Fibroblast of lung (primary cell): Measurements from ENCODE around the gene VPS35L.

Experiments
- EZH2 ChIP-seq: IDR thresholded peaks from 2 replicates; pipeline ENCODE4 v1.5.1; 2012; ENCODE audit warnings: low read length, control low read depth, mild to moderate bottlenecking; ENCODE audit errors: missing control alignments
- TF ChIP-seq, protein P1 (sequence below), 2 donors: IDR thresholded peaks in 1 of 2; conservative IDR thresholded peaks in 1 of 2; 1 replicate in 1 of 2; 2 replicates in 1 of 2; pipeline ENCODE4 v1.5.1; 2011 to 2012; ENCODE audit warnings: low read length in 2 of 2, control low read depth in 1 of 2, inconsistent platforms in 1 of 2, low read depth in 1 of 2, mild to moderate bottlenecking in 1 of 2

DNA sequence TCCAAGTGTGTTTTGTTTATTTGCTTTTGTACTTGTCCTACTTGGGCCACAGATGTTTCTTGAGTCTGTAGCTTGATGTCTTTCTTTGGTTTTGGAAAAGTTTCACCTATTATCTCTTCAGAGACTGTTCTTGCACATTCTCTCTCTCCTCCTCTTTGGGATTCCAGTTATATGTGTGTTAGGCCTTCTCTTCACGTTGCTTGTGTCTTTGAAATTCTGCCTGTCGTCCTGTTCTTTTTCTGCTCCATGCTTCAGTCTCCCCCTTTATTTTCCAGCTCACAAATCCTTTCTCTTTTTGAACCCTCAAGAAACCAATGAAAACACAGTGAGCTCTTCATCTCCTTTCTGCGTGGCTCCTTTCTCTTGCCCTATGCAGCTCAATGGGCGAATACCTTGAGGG, 7.9 kb downstream of the VPS35L start:
- TF ChIP-seq, protein P1, sequence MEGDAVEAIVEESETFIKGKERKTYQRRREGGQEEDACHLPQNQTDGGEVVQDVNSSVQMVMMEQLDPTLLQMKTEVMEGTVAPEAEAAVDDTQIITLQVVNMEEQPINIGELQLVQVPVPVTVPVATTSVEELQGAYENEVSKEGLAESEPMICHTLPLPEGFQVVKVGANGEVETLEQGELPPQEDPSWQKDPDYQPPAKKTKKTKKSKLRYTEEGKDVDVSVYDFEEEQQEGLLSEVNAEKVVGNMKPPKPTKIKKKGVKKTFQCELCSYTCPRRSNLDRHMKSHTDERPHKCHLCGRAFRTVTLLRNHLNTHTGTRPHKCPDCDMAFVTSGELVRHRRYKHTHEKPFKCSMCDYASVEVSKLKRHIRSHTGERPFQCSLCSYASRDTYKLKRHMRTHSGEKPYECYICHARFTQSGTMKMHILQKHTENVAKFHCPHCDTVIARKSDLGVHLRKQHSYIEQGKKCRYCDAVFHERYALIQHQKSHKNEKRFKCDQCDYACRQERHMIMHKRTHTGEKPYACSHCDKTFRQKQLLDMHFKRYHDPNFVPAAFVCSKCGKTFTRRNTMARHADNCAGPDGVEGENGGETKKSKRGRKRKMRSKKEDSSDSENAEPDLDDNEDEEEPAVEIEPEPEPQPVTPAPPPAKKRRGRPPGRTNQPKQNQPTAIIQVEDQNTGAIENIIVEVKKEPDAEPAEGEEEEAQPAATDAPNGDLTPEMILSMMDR (conservative IDR thresholded peaks at IDR 0.05 in 1 of 2, IDR thresholded peaks at IDR 0.05 in 1 of 2; ENCODE audit: low read depth in 1 of 2, low read length in 2 of 2) = no peak
- no peak for TF ChIP-seq EZH2
